Breast epithelium (tissue), 4 donors: ENCODE measurements around the gene CDH13. TPM values are rescaled to one million over a fixed set of nuclear protein-coding genes. Genes with fewer than 3 reads are reported as not detected.

ENCODE experiments used
- DNase-seq, 2 donors: peaks; one replicate each; pipeline ENCODE4 v3.0.0-alpha.2; 2019; ENCODE audit warnings: low spot score in 2 of 2
- H3K27ac ChIP-seq, 2 donors: fragments of 200-600 bp; sonication (generic) in 1 of 2; one replicate each; pipeline ENCODE4 v1.5.1; 2016 to 2019; ENCODE audit warnings: mild to moderate bottlenecking in 1 of 2
- H3K27me3 ChIP-seq, 2 donors: fragments of 200-600 bp; sonication (generic) in 1 of 2; one replicate each; pipeline versions ENCODE4 v1.5.1 to v1.6.0; 2017 to 2019; ENCODE audit warnings: control low read depth in 1 of 2, mild to moderate bottlenecking in 1 of 2
- H3K36me3 ChIP-seq: fragments of 200-600 bp; one replicate; pipeline ENCODE4 v1.5.1; 2019
- H3K4me1 ChIP-seq, 2 donors: fragments of 200-600 bp; sonication (generic); one replicate each; pipeline ENCODE4 v1.5.1; 2016 to 2019; ENCODE audit warnings: control low read depth in 1 of 2
- H3K4me3 ChIP-seq, 3 donors: fragments of 200-600 bp; sonication (generic); 1 replicate in 2 of 3; 2 replicates in 1 of 3; pipeline ENCODE4 v1.5.1; 2016 to 2019; ENCODE audit warnings: mild to moderate bottlenecking in 3 of 3, moderate library complexity in 2 of 3
- H3K9me3 ChIP-seq, 2 donors: fragments of 200-600 bp; sonication (generic) in 1 of 2; one replicate each; pipeline ENCODE4 v1.5.1; 2016 to 2019; ENCODE audit warnings: control low read depth in 1 of 2
- CTCF ChIP-seq, 3 donors: fragments of 450-650 bp; IDR thresholded peaks; one replicate each; pipeline ENCODE4 v1.5.1; 2016 to 2017; ENCODE audit warnings: antibody characterized with exemption in 3 of 3, mild to moderate bottlenecking in 3 of 3, moderate library complexity in 3 of 3
- POLR2A ChIP-seq: fragments of 450-650 bp; IDR thresholded peaks from one replicate; pipeline ENCODE4 v1.6.1; 2016; ENCODE audit warnings: antibody characterized with exemption, mild to moderate bottlenecking, moderate library complexity
- POLR2AphosphoS5 ChIP-seq, 3 donors: sonication (generic); formaldehyde crosslinking; IDR thresholded peaks; one replicate each; pipeline ENCODE4 v1.6.1; 2017; ENCODE audit warnings: antibody characterized with exemption in 3 of 3
- intact Hi-C: fragments of 100-400 bp; cut with DNase I; formaldehyde crosslinking; loops from one replicate; pipeline ENCODE4 v1.15.1; 2023; ENCODE audit warnings: low total_unique reads
- total RNA-seq, 3 donors: library from RNA; depleted of rRNA; stranded (reverse); fragments of >200 nt; gene quantifications; one replicate each; pipeline ENCODE4 v1.1.0, GENCODE V29; 2016

CDH13 gene
- total RNA-seq, 3 donors from 2014 or later: 6.0 to 13.1 (median 11.5) TPM

DNA sequence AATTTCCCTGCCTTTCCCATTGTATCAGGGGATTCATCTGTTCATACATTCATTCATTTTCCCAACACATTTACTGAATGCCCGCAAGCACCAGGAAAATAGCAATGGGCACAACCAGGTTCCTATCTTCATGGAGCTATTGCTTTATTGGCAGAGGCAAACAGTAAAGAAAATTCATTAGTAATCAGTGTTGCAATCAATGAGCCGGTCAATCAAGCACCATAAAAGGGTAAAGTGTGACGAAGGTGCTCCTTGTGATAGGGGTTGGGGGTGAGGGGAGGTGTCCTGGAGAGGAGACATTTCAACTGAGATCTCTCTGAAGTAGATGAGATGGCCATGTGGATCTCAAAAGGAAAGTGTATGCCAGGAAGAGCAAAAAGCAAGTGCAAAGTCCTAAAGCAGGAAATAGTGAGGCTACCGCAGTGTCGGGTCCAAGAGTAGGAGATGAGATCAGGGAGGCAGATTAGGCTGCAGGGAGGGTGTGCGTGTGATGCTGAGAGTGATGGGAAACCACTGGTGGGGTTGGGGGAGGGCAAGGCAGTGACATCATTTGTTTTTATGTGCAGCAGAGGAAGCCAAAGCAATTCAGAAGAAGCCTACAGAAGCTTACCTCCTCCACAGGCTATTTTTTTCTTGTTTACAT, 28.4 kb downstream of the CDH13 start:
- intact Hi-C loops: no loop called here
- H3K36me3 ChIP-seq: no peaks in the 10 kb centered on the region
- H3K4me1 ChIP-seq: peaks cover 0 to 8% of the 10 kb centered on the region in 2 donors
- no peaks in the 10 kb centered on the region for H3K9me3 ChIP-seq
- no peaks in the 10 kb centered on the region for H3K27me3 ChIP-seq
- no peak for DNase-seq
- TF ChIP-seq POLR2A (no peak), POLR2AphosphoS5 (IDR thresholded peaks at IDR 0.05) (no peak), CTCF (IDR thresholded peaks at IDR 0.05) (no peak)
- H3K4me3 ChIP-seq: no peak overlapping the region
- no peak overlapping the region for H3K27ac ChIP-seq

DNA sequence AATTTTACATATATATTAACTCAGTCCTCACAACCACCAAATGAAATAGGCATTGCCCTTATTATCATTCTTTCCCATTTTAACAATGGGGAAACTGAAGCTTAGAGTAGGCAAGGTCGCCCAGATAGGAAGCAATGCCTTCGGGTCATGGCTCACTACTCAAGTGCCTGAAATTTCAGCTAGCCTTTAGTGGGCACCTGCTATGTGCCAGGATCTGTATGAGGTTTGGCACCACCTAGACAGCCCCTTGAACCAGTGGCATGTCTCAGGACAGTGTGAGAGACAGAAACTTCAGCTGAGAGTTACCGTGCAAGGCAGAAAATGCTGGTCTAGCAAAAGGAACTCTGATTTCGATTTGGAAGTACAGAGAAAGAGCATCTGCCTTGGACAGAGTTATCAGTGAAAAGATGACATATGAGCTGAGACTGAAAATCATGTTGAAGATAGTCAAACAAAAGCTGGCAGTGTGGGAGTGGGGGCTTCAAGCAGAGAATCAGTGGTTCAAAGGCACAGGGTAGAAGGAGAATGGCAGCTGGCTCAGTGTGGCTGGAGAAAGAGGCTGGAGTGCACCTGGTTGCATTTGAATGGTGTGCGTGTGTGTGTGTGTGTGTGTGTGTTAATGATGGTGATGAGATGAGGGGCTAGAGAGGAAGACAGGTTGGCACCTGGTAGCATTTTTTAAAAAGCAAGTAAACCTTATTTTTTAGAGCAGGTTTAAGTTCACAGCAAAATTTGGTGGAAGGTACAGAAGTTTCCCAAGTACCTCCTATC, 29.1 kb downstream of the CDH13 start:
- Histone ChIP-seq H3K27me3 (no peaks in the 10 kb centered on the region), H3K4me3 (no peak overlapping the region)
- DNase-seq: no peak

GRCh38 chr16:82657239-82657638, 30.5 kb downstream of the CDH13 start:
- H3K36me3 ChIP-seq: no peaks in the 10 kb centered on the region
- H3K27ac ChIP-seq: no peak overlapping the region
- no peaks in the 10 kb centered on the region for H3K27me3 ChIP-seq
- TF ChIP-seq POLR2AphosphoS5 (IDR thresholded peaks at IDR 0.05) (no peak), CTCF (IDR thresholded peaks at IDR 0.05) (no peak), POLR2A (no peak)
- H3K4me3 ChIP-seq: no peak overlapping the region
- peaks cover 0 to 8% of the 10 kb centered on the region in 2 donors for H3K4me1 ChIP-seq
- intact Hi-C loops: no loop called here
- DNase-seq: no peak
- no peaks in the 10 kb centered on the region for H3K9me3 ChIP-seq

More for the DNA sequence above, 29.1 kb downstream of the CDH13 start:
- peaks cover 0 to 8% of the 10 kb centered on the region in 2 donors for H3K4me1 ChIP-seq
- H3K36me3 ChIP-seq: no peaks in the 10 kb centered on the region
- no peak overlapping the region for H3K27ac ChIP-seq
- no peaks in the 10 kb centered on the region for H3K9me3 ChIP-seq
- TF ChIP-seq POLR2AphosphoS5 (IDR thresholded peaks at IDR 0.05): no peak
- TF ChIP-seq POLR2A: no peak
- no peak for TF ChIP-seq CTCF (IDR thresholded peaks at IDR 0.05)
- intact Hi-C loops: no loop called here

- Histone ChIP-seq H3K27me3 (no peaks in the 10 kb centered on the region), H3K4me1 (peaks cover 0 to 8% of the 10 kb centered on the region in 2 donors), H3K9me3 (no peaks in the 10 kb centered on the region), H3K27ac (no peak overlapping the region), H3K4me3 (no peak overlapping the region), H3K36me3 (no peaks in the 10 kb centered on the region)
- intact Hi-C loops: no loop called here
- no peak for TF ChIP-seq POLR2A
- TF ChIP-seq POLR2AphosphoS5 (IDR thresholded peaks at IDR 0.05): no peak
- TF ChIP-seq CTCF (IDR thresholded peaks at IDR 0.05): no peak
- no peak for DNase-seq
Measured at GRCh38 chr16:82657786-82658185, 31.0 kb downstream of the CDH13 start.

DNA sequence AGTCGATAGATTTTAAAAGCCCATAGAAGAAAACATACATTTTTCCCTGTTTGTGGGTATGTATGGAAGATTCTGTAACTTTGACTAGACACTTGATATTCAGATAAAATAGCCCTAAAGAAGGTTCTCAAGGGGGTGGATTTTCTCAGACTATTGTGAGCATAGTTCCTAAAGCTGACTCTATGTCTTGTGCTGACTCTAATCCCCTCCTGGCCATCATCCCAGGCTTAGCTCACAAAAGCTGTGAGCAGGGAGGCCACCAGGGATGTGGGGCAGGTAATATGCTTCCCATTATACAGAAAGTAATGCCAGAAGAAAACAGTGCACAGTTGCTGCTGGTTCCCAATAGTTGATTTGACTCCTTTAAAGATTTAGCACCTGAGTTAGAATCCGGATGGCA, 32.0 kb downstream of the CDH13 start:
- H3K36me3 ChIP-seq: no peaks in the 10 kb centered on the region
- H3K27ac ChIP-seq: no peak overlapping the region
- DNase-seq: no peak
- H3K27me3 ChIP-seq: no peaks in the 10 kb centered on the region
- H3K9me3 ChIP-seq: no peaks in the 10 kb centered on the region
- no peak overlapping the region for H3K4me3 ChIP-seq
- TF ChIP-seq POLR2AphosphoS5 (IDR thresholded peaks at IDR 0.05) (no peak), POLR2A (no peak), CTCF (IDR thresholded peaks at IDR 0.05) (no peak)
- peaks cover 0 to under 1% of the 10 kb centered on the region in 2 donors for H3K4me1 ChIP-seq
- intact Hi-C loops: no loop called here
